DND-41 (cell line): ENCODE data around the gene ESPL1.
A peak's percentile ranks its signal among the peaks of the same experiment; 100 is the strongest.

Source experiments
- ATAC-seq: fragments of 200-7000 bp; cut with Tn5 transposase; 3 replicates; pipeline ENCODE4 v1.9.1; 2021; ENCODE audit warnings: low read depth; ENCODE audit not compliant: insufficient read depth
- DNase-seq: peaks from one replicate; pipeline ENCODE4 v3.0.0-alpha.2; 2020
- H2AFZ ChIP-seq: 2 replicates; pipeline ENCODE4 v1.6.0; 2012; ENCODE audit warnings: low read depth, low read length
- H3K27ac ChIP-seq: 2 replicates; pipeline ENCODE4 v1.5.1; 2012; ENCODE audit warnings: low read length, inconsistent platforms
- H3K27me3 ChIP-seq: fragments of 200-600 bp; sonication (generic); 2 replicates; pipeline ENCODE4 v1.6.0; 2012; ENCODE audit warnings: low read length, mild to moderate bottlenecking, inconsistent platforms; ENCODE audit not compliant: insufficient read depth, poor library complexity
- H3K36me3 ChIP-seq: 2 replicates; pipeline ENCODE4 v1.5.1; 2012; ENCODE audit warnings: low read length, inconsistent platforms; ENCODE audit not compliant: insufficient read depth
- H3K4me1 ChIP-seq: 2 replicates; pipeline ENCODE4 v1.5.1; 2012; ENCODE audit warnings: mild to moderate bottlenecking, low read length; ENCODE audit not compliant: insufficient read depth
- H3K4me2 ChIP-seq: 2 replicates; pipeline ENCODE4 v1.6.0; 2012; ENCODE audit warnings: mild to moderate bottlenecking, moderate library complexity, low read length, inconsistent platforms; ENCODE audit not compliant: insufficient read depth
- H3K4me3 ChIP-seq, 2 experiments: fragments of 200-600 bp in 1 of 2; shearing (Covaris generic) in 1 of 2; 2 replicates each; pipeline ENCODE4 v1.5.1; 2012 to 2016; ENCODE audit warnings: inconsistent platforms in 2 of 2, low read length in 2 of 2, mild to moderate bottlenecking in 2 of 2, low read depth in 1 of 2, moderate library complexity in 1 of 2
- H3K79me2 ChIP-seq: 2 replicates; pipeline ENCODE4 v1.6.0; 2012; ENCODE audit warnings: low read length, inconsistent platforms; ENCODE audit not compliant: insufficient read depth
- H3K9ac ChIP-seq: 2 replicates; pipeline ENCODE4 v1.6.0; 2012; ENCODE audit warnings: low read depth, mild to moderate bottlenecking, inconsistent platforms, low read length, moderate library complexity
- H3K9me3 ChIP-seq: 2 replicates; pipeline ENCODE4 v1.5.1; 2012; ENCODE audit warnings: low read length, moderate library complexity, mild to moderate bottlenecking, inconsistent platforms; ENCODE audit not compliant: insufficient read depth, severe bottlenecking
- H4K20me1 ChIP-seq: 2 replicates; pipeline ENCODE4 v1.6.0; 2012; ENCODE audit warnings: low read length; ENCODE audit not compliant: insufficient read depth
- EZH2 ChIP-seq: IDR thresholded peaks from 3 replicates; pipeline ENCODE4 v1.6.1; 2012; ENCODE audit warnings: borderline replicate concordance, low read depth, mild to moderate bottlenecking, moderate library complexity, low read length, inconsistent platforms; ENCODE audit not compliant: severe bottlenecking
- TF ChIP-seq, protein P1 (sequence below): IDR thresholded peaks from 2 replicates; pipeline ENCODE4 v1.5.1; 2012; ENCODE audit warnings: borderline replicate concordance, low read length, moderate library complexity, mild to moderate bottlenecking; ENCODE audit not compliant: poor library complexity, severe bottlenecking; ENCODE audit errors: extremely low read depth

Gene ESPL1

DNA sequence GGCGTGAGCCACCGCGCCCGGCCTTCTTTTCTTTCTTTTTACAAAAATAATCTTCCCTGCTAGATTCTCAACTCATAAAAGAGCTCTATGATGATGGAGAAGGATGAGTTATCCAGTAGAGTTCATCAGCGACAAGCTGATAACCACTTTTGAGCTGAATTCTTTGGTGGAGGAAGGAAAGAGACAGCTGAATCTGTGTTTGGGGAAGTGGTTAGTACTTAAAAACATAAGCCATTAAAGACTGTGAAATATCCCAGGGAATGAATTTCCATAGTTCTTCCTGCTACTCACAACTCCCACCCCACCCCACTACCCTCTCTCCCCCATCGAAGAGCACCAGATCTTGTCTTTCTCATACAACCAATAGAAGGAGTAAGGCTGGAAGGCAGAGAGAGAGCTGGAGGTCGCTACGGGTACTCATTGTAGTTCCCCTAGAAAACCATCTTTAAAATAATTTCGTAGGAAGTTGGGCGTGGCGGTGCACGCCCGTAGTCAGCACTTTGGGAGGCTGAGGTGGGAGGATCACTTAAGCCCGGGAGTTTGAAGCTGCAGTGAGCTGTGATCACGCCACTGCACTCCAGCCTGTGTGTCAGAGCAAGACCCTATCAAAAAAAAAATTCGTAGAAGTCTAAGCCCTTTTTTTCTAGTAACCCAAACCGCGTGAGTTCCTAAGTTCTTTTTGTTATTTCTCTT is 647 bp upstream of the ESPL1 start:
- ATAC-seq: peak; percentile 29
- Histone ChIP-seq H3K4me1 (peaks cover 39% of the 10 kb centered on the region), H2AFZ (peak overlapping the region; percentile 89), H3K27me3 (no peaks in the 10 kb centered on the region), H3K79me2 (peaks cover 38% of the 10 kb centered on the region), H3K4me2 (peak overlapping the region; percentile 85), H3K4me3 (peak overlapping the region; percentile 54 to 75; a peak in 3 of 4 replicates), H4K20me1 (peaks cover 13% of the 10 kb centered on the region; the same call in 1 of the 2 replicates), H3K9ac (peak overlapping the region; percentile 70), H3K36me3 (peaks cover 36% of the 10 kb centered on the region), H3K27ac (peak overlapping the region; percentile 93), H3K9me3 (no peaks in the 10 kb centered on the region)
- no peak for DNase-seq
- TF ChIP-seq, protein P1, sequence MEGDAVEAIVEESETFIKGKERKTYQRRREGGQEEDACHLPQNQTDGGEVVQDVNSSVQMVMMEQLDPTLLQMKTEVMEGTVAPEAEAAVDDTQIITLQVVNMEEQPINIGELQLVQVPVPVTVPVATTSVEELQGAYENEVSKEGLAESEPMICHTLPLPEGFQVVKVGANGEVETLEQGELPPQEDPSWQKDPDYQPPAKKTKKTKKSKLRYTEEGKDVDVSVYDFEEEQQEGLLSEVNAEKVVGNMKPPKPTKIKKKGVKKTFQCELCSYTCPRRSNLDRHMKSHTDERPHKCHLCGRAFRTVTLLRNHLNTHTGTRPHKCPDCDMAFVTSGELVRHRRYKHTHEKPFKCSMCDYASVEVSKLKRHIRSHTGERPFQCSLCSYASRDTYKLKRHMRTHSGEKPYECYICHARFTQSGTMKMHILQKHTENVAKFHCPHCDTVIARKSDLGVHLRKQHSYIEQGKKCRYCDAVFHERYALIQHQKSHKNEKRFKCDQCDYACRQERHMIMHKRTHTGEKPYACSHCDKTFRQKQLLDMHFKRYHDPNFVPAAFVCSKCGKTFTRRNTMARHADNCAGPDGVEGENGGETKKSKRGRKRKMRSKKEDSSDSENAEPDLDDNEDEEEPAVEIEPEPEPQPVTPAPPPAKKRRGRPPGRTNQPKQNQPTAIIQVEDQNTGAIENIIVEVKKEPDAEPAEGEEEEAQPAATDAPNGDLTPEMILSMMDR: no peak
- TF ChIP-seq EZH2: no peak

DNA sequence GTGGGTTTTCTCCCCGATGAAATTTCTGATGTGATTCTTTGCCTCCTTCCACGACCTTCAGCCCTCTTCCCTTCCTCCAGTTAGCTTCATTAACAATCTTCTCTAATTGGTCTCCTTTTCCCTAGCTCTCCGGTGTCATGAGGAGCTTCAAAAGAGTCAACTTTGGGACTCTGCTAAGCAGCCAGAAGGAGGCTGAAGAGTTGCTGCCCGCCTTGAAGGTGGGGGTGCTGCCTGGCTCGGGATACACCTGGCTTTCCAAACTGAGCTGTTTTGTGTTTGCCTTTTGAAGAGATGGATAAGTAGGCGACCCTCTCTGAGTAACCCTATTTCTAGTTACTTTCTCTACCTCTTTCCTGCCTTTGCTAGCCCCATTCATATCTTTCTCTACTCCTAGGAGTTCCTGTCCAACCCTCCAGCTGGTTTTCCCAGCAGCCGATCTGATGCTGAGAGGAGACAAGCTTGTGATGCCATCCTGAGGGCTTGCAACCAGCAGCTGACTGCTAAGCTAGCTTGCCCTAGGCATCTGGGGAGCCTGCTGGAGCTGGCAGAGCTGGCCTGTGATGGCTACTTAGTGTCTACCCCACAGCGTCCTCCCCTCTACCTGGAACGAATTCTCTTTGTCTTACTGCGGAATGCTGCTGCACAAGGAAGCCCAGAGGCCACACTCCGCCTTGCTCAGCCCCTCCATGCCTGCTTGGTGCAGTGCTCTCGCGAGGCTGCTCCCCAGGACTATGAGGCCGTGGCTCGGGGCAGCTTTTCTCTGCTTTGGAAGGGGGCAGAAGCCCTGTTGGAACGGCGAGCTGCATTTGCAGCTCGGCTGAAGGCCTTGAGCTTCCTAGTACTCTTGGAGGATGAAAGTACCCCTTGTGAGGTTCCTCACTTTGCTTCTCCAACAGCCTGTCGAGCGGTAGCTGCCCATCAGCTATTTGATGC is 797 bp downstream of the ESPL1 start:
- Histone ChIP-seq H3K4me2 (peak overlapping the region; percentile 85), H4K20me1 (peaks cover 13% of the 10 kb centered on the region; the same call in 1 of the 2 replicates), H3K79me2 (peaks cover 40% of the 10 kb centered on the region), H3K4me1 (peaks cover 42% of the 10 kb centered on the region), H3K4me3 (peak overlapping the region; percentile 54 to 75; a peak in 3 of 4 replicates), H3K27me3 (no peaks in the 10 kb centered on the region), H2AFZ (peak overlapping the region; percentile 89), H3K9ac (peak overlapping the region; percentile 70), H3K9me3 (no peaks in the 10 kb centered on the region), H3K27ac (peak overlapping the region; percentile 93), H3K36me3 (peaks cover 45% of the 10 kb centered on the region)
- ATAC-seq (peak; percentile 28), DNase-seq (peak; percentile 19)
- TF ChIP-seq EZH2: no peak
- TF ChIP-seq, protein P1: no peak

DNA sequence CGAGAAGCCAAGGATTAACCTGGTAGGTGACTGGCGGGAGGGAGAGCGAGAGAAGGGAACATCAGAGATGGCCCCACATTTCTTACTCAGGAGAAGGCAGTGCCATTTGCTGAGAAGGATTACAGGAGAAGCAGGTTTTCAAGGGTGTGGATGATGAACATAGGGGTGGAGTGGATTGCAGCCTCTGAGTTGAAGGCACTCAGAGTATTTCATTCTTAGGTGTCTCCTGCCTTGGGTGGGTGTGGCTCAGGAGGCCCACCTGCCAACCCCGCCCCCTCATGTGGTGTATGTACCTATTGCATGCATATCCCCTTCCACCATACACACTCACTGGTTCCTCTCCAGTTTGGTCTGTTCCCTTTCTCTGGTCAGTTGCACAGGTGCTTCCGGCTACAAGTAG is 6.3 kb downstream of the ESPL1 start:
- peaks cover 23% of the 10 kb centered on the region for H3K4me1 ChIP-seq
- ATAC-seq: no peak
- no peak overlapping the region for H3K27ac ChIP-seq
- no peak for DNase-seq
- no peak overlapping the region for H2AFZ ChIP-seq
- TF ChIP-seq, protein P1: no peak
- no peak for TF ChIP-seq EZH2
- H3K9me3 ChIP-seq: no peaks in the 10 kb centered on the region
- no peaks in the 10 kb centered on the region for H3K27me3 ChIP-seq
- peaks cover 16% of the 10 kb centered on the region; the same call in 1 of the 2 replicates for H4K20me1 ChIP-seq
- peaks cover 26% of the 10 kb centered on the region for H3K79me2 ChIP-seq
- H3K4me3 ChIP-seq: no peak overlapping the region
- H3K9ac ChIP-seq: no peak overlapping the region
- peaks cover 89% of the 10 kb centered on the region for H3K36me3 ChIP-seq
- H3K4me2 ChIP-seq: no peak overlapping the region
